GM12878 (cell line): ENCODE measurements around the gene C1orf210. TPM values are rescaled to one million over a fixed set of nuclear protein-coding genes. Genes with fewer than 3 reads are reported as not detected.

Experiments
- ATAC-seq: fragments of 200-7000 bp; cut with Tn5 transposase; 3 replicates; pipeline ENCODE4 v1.9.1; 2020; ENCODE audit warnings: mild to moderate bottlenecking, moderate library complexity
- BruUV-seq: library from RNA; stranded (reverse); fragments of 400-500 nt; replicated peaks from 2 replicates; lab custom pipeline; 2021; lab: Mats Ljungman, UMichigan
- CTCF ChIA-PET: fragments of 300-600 bp; sonication (Branson Sonifier 250); formaldehyde crosslinking; extraction: SDS; loops from one replicate; lab custom pipeline; 2021; ENCODE audit warnings: inconsistent platforms; lab: Yijun Ruan, JAX
- POLR2A ChIA-PET: fragments of 350-600 bp; formaldehyde crosslinking; extraction: SDS; loops from one replicate; lab custom pipeline; 2021; ENCODE audit warnings: inconsistent platforms; lab: Charles Lee
- RAD21 ChIA-PET: fragments of 300-600 bp; sonication (Branson Sonifier 250); formaldehyde crosslinking; loops from one replicate; lab custom pipeline; 2023; ENCODE audit warnings: antibody characterized with exemption; ENCODE audit not compliant: unreplicated experiment; lab: Charles Lee
- SMC1A ChIA-PET: fragments of 300-600 bp; sonication (Branson Sonifier 250); formaldehyde crosslinking; loops from one replicate; lab custom pipeline; 2023; ENCODE audit not compliant: unreplicated experiment, uncharacterized antibody; lab: Charles Lee
- DNase-seq: peaks from one replicate; pipeline ENCODE4 v3.0.0-alpha.2; 2011; ENCODE audit warnings: low read depth, low spot score
- FAIRE-seq: peaks from 3 replicates; lab custom pipeline; 2011; peaks lifted over from hg19 to GRCh38; lab: Jason Lieb, UNC
- H2AFZ ChIP-seq: 2 replicates; pipeline ENCODE4 v1.6.0; 2011; ENCODE audit warnings: low read depth, low read length, control low read depth; ENCODE audit not compliant: control insufficient read depth
- H3K27ac ChIP-seq: 2 replicates; pipeline ENCODE4 v1.5.1; 2011; ENCODE audit warnings: control low read depth; ENCODE audit not compliant: control insufficient read depth, insufficient read depth
- H3K27me3 ChIP-seq, 2 experiments: replicated peaks in 1 of 2; 2 replicates each; pipeline versions ENCODE4 v1.6.0 to v1.6.1; 2011; ENCODE audit warnings: low read length in 1 of 2; ENCODE audit not compliant: control insufficient read depth in 2 of 2, insufficient read depth in 2 of 2
- H3K36me3 ChIP-seq, 2 experiments: 2 replicates each; pipeline ENCODE4 v1.5.1; 2011; ENCODE audit warnings: low read length in 1 of 2; ENCODE audit not compliant: control insufficient read depth in 2 of 2, insufficient read depth in 2 of 2
- H3K4me1 ChIP-seq: 2 replicates; pipeline ENCODE4 v1.6.1; 2011; ENCODE audit warnings: mild to moderate bottlenecking, low read length, moderate library complexity, mixed read lengths; ENCODE audit not compliant: control insufficient read depth, insufficient read depth
- H3K4me2 ChIP-seq: 2 replicates; pipeline ENCODE4 v1.6.0; 2011; ENCODE audit warnings: control low read depth; ENCODE audit not compliant: control insufficient read depth, insufficient read depth
- H3K4me3 ChIP-seq: fragments of 200-600 bp; sonication (generic); 2 replicates; pipeline ENCODE4 v1.5.1; 2016
- H3K79me2 ChIP-seq: 2 replicates; pipeline ENCODE4 v1.6.0; 2011; ENCODE audit warnings: low read length; ENCODE audit not compliant: control insufficient read depth, insufficient read depth
- H3K9ac ChIP-seq: 2 replicates; pipeline ENCODE4 v1.8.0; 2011; ENCODE audit warnings: low read length, control low read depth, mixed read lengths; ENCODE audit not compliant: control insufficient read depth, insufficient read depth
- H3K9me3 ChIP-seq: replicated peaks from 3 replicates; pipeline ENCODE4 v1.5.1; 2011; ENCODE audit warnings: mild to moderate bottlenecking, low read length; ENCODE audit not compliant: control insufficient read depth, insufficient read depth
- H4K20me1 ChIP-seq: 2 replicates; pipeline ENCODE4 v1.6.0; 2011; ENCODE audit not compliant: control insufficient read depth, insufficient read depth
- FOXM1 ChIP-seq: IDR thresholded peaks from 2 replicates; pipeline ENCODE4 v1.6.1; 2012; ENCODE audit warnings: low read depth, mild to moderate bottlenecking, inconsistent platforms, low read length, moderate library complexity
- IRF4 ChIP-seq: IDR thresholded peaks from 2 replicates; pipeline ENCODE4 v1.6.1; 2011; ENCODE audit warnings: low read depth, low read length
- MXI1 ChIP-seq: fragments of 150-350 bp; IDR thresholded peaks from 2 replicates; pipeline ENCODE4 v1.6.1; 2011; ENCODE audit warnings: low read depth, mild to moderate bottlenecking, inconsistent platforms, low read length, improper control_type of control experiment
- PML ChIP-seq: IDR thresholded peaks from 2 replicates; pipeline ENCODE4 v1.6.1; 2012; ENCODE audit warnings: low read length, inconsistent platforms
- RAD21 ChIP-seq: IDR thresholded peaks from 2 replicates; pipeline ENCODE4 v1.6.1; 2011; ENCODE audit warnings: mild to moderate bottlenecking, low read depth, low read length, moderate library complexity; ENCODE audit not compliant: insufficient read depth
- WGBS: methylation state at CpG from one replicate; pipeline ENCODE4 v1.1.6; 2016; ENCODE audit warnings: low lambda C conversion rate; ENCODE audit not compliant: insufficient replicate concordance, insufficient coverage; ENCODE audit errors: missing lambda C conversion rate; 5-methylcytosine and 5-hydroxymethylcytosine counted together
- in situ Hi-C: fragments of 300-500 bp; cut with MboI; formaldehyde crosslinking; loops from 9 replicates; pipeline ENCODE4 v1.14.3; 2018; ENCODE audit warnings: mixed read lengths
- intact Hi-C: fragments of 100-400 bp; cut with micrococcal nuclease; formaldehyde crosslinking; loops from one replicate; pipeline ENCODE4 v1.14.2; 2022; ENCODE audit not compliant: unreplicated experiment
- polyA plus RNA-seq, 11 experiments: library from polyadenylated mRNA; depleted of rRNA in 4 of 11; unstranded in 6 of 11; stranded (reverse) in 5 of 11; fragments of >200 nt; fragmentation: Nextera tagmentation in 4 of 11; fragmentation: Illumina TruSeq in 1 of 11; extraction: Ambion mirVana in 4 of 11; extraction: Trizol in 1 of 11; gene quantifications; 1 replicate in 1 of 11; 2 replicates in 10 of 11; pipeline versions ENCODE4 v1.2.1 to v1.2.3, GENCODE V29; 2011 to 2016; ENCODE audit warnings: inconsistent platforms in 2 of 11, missing spikeins in 2 of 11, low read depth in 1 of 11
- total RNA-seq, 4 experiments: library from RNA; depleted of rRNA in 3 of 4; stranded (reverse); fragments of >200 nt in 3 of 4; fragmentation: Illumina TruSeq in 1 of 4; extraction: Trizol in 1 of 4; gene quantifications; 2 replicates each; pipeline versions ENCODE4 v1.2.1 to v1.2.3, GENCODE V29; 2013 to 2021
- TF ChIP-seq, protein P1 (sequence below): fragments of 450-650 bp; IDR thresholded peaks from 2 replicates; pipeline ENCODE4 v1.6.1; 2016; ENCODE audit warnings: mild to moderate bottlenecking
- TF ChIP-seq, protein P2 (sequence below): fragments of 450-650 bp; IDR thresholded peaks from 2 replicates; pipeline ENCODE4 v1.6.1; 2016; ENCODE audit warnings: mild to moderate bottlenecking, moderate library complexity, borderline replicate concordance

The C1orf210 gene
- total and polyA plus RNA-seq, 10 of the 15 experiments (the other 5 are each of a cell fraction or from before 2014, with no cell fraction given), result 0.07 TPM; not detected in 9

DNA sequence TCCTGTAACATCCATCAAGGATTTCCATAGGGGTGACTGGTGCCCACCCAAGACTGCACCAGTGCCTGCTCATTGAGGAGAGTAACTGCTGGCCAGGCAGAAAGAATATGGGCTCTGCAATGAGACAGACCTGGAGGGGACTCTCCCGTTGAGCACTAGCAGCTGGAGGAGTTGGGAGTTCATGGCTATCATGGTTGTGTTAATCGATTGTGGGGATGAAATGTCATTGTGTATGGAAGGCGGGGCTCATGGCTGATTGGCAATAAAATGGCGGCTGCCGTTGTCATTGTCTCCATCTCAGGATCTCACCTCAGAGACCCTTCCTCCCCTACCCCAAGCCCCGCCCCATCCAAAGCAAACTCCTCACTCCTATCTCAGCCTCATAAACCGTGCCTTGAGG lies 11.7 kb downstream of the C1orf210 start:
- SMC1A ChIA-PET, result no interaction called here
- Histone ChIP-seq H3K4me2 (no peak overlapping the region), H3K27ac (no peak overlapping the region), H3K4me3 (no peak overlapping the region), H2AFZ (no peak overlapping the region), H3K4me1 (peaks cover 4% of the 10 kb centered on the region; the same call in 1 of the 2 replicates), H3K27me3 (no peaks in the 10 kb centered on the region; a peak in 1 of 4 replicates), H3K9me3 (no peaks in the 10 kb centered on the region), H3K36me3 (no peaks in the 10 kb centered on the region), H3K79me2 (no peaks in the 10 kb centered on the region), H4K20me1 (no peaks in the 10 kb centered on the region), H3K9ac (no peak overlapping the region)
- no TSS peak for BruUV-seq
- WGBS, result 88% methylated on average over 7 of the region's 7 CpGs
- RAD21 ChIA-PET, result no interaction called here
- in situ Hi-C loops, result no loop called here
- POLR2A ChIA-PET, result no interaction called here
- intact Hi-C loops, result no loop called here
- no peak for DNase-seq
- TF ChIP-seq FOXM1 (no peak), RAD21 (no peak), MXI1 (no peak), PML (no peak), IRF4 (no peak)
- TF ChIP-seq, protein P1, sequence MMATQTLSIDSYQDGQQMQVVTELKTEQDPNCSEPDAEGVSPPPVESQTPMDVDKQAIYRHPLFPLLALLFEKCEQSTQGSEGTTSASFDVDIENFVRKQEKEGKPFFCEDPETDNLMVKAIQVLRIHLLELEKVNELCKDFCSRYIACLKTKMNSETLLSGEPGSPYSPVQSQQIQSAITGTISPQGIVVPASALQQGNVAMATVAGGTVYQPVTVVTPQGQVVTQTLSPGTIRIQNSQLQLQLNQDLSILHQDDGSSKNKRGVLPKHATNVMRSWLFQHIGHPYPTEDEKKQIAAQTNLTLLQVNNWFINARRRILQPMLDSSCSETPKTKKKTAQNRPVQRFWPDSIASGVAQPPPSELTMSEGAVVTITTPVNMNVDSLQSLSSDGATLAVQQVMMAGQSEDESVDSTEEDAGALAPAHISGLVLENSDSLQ, result no peak
- TF ChIP-seq, protein P2, sequence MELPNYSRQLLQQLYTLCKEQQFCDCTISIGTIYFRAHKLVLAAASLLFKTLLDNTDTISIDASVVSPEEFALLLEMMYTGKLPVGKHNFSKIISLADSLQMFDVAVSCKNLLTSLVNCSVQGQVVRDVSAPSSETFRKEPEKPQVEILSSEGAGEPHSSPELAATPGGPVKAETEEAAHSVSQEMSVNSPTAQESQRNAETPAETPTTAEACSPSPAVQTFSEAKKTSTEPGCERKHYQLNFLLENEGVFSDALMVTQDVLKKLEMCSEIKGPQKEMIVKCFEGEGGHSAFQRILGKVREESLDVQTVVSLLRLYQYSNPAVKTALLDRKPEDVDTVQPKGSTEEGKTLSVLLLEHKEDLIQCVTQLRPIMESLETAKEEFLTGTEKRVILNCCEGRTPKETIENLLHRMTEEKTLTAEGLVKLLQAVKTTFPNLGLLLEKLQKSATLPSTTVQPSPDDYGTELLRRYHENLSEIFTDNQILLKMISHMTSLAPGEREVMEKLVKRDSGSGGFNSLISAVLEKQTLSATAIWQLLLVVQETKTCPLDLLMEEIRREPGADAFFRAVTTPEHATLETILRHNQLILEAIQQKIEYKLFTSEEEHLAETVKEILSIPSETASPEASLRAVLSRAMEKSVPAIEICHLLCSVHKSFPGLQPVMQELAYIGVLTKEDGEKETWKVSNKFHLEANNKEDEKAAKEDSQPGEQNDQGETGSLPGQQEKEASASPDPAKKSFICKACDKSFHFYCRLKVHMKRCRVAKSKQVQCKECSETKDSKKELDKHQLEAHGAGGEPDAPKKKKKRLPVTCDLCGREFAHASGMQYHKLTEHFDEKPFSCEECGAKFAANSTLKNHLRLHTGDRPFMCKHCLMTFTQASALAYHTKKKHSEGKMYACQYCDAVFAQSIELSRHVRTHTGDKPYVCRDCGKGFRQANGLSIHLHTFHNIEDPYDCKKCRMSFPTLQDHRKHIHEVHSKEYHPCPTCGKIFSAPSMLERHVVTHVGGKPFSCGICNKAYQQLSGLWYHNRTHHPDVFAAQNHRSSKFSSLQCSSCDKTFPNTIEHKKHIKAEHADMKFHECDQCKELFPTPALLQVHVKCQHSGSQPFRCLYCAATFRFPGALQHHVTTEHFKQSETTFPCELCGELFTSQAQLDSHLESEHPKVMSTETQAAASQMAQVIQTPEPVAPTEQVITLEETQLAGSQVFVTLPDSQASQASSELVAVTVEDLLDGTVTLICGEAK, result no peak
- CTCF ChIA-PET, result no interaction called here
- no peak for FAIRE-seq
- no peak for ATAC-seq
